GM19043 (cell line): ENCODE results near the gene LUZP2.

Experiments used
- ATAC-seq: cut with Tn5 transposase; IDR thresholded peaks from one replicate; pipeline ENCODE4 v1.9.1; 2021; ENCODE audit warnings: low read depth; ENCODE audit not compliant: unreplicated experiment

The LUZP2 gene

GRCh38 chr11:24793479-24793878 lies 296.6 kb downstream of the LUZP2 start:
- no peak for ATAC-seq

DNA sequence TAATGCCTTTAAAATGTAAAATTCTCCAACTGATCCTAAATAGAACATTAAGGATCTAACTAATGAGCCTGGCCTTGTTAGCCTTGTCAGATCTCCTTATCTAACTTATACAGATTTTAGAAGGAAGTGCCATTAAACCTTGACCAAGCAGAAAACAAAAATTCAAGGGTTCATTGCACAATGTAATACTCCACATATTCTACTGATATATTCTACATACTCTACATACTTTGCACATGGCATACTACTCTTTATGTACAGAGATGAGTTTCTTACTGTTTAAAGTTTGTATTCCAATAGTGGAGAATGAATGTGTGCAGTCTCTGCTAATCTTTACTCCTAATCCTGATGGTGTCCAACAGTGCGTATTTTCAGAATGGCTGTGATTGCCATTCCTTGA lies 297.2 kb downstream of the LUZP2 start:
- no peak for ATAC-seq

- ATAC-seq, result no peak
Observed at GRCh38 chr11:24805671-24806070, 308.8 kb downstream of the LUZP2 start.

DNA sequence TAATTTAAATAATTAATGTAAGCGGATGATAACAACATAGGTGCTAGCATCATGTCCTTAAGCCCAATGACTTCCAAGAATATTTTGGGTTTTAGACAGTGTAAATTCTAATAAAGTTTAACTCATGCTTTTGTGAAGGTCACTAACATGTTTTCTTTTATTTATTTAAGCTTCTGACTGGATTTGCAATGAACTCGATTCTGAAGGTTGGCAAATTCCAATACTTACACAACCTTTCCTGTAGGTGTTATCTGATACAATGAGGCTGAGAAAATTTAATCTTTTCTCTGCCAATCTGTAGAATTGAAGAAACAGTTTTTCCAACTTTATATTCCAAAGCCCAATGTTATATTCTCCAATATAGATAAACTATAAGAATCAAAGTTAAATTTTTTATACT lies 311.3 kb downstream of the LUZP2 start:
- ATAC-seq, result no peak

DNA sequence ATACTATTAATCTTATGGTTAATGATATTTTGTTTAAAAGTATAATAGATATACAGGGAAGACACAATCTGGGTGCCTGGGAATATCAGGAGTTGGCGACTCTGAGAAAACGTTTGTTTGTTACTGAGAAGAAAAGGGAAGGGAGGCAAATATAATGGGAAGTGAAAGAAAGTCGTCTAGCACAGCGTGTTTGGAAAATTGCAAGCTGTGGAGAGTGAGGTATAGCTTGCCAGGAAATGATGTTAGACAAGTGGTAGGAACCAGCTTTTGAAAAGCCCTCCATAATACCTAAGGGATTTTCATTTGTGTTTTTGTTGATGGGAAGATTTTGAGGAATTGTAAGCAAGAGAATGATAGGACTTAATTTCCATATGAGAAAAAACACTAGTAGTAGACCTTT lies 322.2 kb downstream of the LUZP2 start:
- no peak for ATAC-seq

GRCh38 chr11:24819863-24820434 lies 323.1 kb downstream of the LUZP2 start:
- no peak for ATAC-seq

DNA sequence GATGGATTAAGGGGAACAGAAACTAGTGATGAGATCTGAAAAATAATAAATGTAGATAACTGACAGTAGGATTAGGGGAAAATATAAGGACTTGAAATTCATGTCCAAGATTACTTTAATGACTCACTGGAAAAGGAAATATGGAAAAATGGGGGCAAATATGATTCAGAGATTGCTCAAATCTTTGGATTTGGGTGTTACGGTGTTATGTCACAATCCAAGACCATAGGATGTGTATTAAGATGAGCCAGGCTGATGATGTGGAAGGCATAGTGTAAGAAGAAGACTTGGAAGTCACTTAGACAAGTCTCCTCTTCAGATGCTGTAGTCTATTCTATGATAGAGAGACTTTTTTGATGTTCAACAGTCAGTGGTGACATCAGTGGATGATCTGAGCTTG lies 323.7 kb downstream of the LUZP2 start:
- ATAC-seq, result no peak

DNA sequence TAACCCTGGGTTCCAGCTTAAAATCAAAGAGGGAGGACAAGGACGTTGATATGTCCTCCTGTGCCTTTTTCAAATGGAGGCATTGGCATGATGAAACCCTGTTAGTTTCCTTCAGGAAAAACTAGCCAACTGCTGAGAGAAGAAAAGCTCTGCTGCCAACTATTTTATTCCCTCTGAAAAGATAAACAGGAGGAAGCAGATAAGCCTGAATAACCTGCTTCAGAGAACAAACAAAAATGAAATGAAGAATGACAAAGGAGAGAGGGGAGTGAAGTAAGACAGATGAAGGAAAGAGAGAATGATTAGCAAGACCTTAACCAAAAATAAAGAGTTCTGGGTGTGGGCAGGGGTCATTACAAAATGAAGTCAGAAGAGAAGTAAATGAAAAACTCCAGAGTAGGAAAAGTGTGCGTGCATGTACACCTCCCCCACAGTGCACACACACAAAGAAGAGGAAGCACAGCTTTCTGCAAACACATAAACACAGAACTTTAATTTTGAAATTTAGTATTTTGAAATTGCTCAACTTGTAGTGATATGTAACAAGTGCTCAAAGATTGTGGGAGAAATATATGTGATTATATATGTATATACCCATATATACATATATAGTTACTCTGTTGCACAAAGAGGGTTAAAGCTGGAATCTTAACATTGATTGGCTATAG lies 332.2 kb downstream of the LUZP2 start:
- ATAC-seq, result no peak

DNA sequence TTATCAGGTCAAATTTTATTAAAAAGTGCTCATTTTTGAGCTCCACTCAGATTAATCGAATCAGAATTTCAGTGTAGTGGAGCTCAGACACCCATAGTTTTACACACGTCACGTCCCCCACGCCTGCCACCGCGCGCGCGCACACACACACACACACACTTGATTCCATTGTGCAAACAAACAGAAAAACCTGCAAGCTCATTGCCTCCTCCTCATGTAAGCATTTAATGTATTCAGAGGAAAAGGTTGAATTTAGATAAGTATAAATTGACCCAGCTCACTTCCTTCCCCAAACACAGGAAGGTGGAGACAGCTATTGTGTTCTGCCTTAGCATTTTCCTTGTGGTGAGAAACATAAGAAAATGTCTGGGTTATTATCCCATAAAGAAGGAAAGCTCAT lies 336.7 kb downstream of the LUZP2 start:
- ATAC-seq, result no peak

DNA sequence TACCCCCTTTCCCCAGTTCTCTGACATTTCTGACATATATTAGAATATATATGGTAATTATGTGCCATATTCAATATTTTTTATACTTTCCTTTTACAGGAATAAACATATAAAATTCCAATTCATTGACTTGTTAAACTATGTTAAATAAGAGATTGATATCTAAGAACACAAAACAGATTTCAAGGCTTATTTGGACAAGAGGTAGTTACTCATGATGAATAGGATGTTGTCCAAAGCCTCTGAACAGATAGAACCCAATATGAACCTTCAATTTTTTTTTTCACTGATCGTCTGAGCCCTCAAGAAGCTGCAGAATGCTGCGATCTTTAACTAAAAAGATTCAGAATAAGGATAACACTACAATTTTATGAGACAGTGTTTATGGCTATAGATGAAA lies 340.3 kb downstream of the LUZP2 start:
- ATAC-seq, result no peak

GRCh38 chr11:24842308-24842707 lies 345.5 kb downstream of the LUZP2 start:
- no peak for ATAC-seq

DNA sequence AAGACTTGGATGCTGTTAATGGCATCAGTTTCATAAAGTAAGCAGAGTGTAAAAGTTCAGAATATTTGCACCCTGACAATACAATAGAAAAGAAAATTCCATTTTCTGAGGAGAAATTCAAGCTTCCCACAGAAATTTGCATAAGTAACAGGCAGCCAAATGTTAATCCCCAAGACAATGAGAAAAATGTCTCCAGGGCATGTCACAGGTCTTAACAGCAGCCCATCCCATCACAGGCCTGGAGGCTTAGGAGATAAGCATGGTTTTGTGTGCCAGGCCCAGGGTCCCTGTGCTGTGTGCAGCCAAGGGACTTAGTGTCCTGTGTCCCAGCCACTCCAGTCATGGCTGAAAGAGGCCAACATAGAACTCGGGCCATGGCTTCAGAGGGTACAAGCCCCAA lies 347.6 kb downstream of the LUZP2 start:
- no peak for ATAC-seq

DNA sequence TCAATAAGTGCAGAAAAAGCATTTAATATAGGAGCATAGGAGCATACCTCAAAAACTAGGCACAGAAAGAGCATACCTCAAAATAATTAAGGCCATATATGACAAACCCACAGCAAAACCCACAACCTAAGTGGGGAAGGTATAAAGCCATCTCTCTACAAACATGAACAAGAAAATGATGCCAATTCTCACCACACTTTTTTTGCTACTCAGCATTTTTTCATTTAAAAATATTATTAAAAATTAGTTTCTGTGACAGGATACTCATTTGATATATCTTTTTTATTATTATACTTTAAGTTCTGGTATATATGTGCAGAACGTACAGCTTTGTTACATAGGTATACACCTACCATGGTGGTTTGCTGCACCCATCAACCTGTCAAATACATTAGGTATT lies 352.0 kb downstream of the LUZP2 start:
- no peak for ATAC-seq

- ATAC-seq, result no peak
Observed at GRCh38 chr11:24855951-24856350, 359.1 kb downstream of the LUZP2 start.

- no peak for ATAC-seq
Observed at GRCh38 chr11:24859801-24860300, 363.0 kb downstream of the LUZP2 start.

- ATAC-seq, result no peak
Observed at GRCh38 chr11:24861440-24861839, 364.6 kb downstream of the LUZP2 start.

DNA sequence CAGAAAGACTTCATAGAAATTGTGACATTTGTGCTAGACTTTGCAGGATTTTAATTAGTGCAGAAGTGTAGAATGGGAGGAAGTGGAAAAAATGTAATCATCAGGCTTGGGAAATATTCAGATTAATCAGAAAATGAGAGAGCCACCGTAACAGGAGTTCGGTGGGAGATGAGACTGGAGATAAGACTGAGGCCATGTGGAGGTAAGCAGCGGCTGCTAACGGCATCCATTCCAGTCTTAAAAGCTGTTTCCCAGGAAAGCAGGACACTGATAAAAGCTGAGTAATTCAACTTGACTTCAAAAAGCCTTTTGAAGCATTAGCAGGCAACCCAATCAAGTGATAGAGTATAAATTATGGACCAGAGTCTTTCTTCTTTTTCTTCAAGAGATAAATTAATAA lies 369.9 kb downstream of the LUZP2 start:
- ATAC-seq, result no peak

- ATAC-seq, result no peak
Observed at GRCh38 chr11:24870048-24870447, 373.2 kb downstream of the LUZP2 start.

- no peak for ATAC-seq
Observed at GRCh38 chr11:24872186-24872585, 375.3 kb downstream of the LUZP2 start.

- ATAC-seq, result no peak
Observed at GRCh38 chr11:24872651-24873311, 375.9 kb downstream of the LUZP2 start.

- ATAC-seq, result no peak
Observed at GRCh38 chr11:24880962-24881361, 384.1 kb downstream of the LUZP2 start.

GRCh38 chr11:24885580-24886173 lies 388.8 kb downstream of the LUZP2 start:
- no peak for ATAC-seq
